Mesendoderm (in vitro differentiated cells): ENCODE results near the gene ALK.

Source experiments
- DNase-seq: peaks from one replicate; pipeline ENCODE4 v3.0.0; 2013
- H2AK5ac ChIP-seq: 2 replicates; pipeline ENCODE4 v1.6.1; 2013; ENCODE audit warnings: low read length, inconsistent platforms
- H2BK120ac ChIP-seq: 2 replicates; pipeline ENCODE4 v1.6.1; 2013; ENCODE audit warnings: low read depth, mild to moderate bottlenecking, low read length, moderate library complexity, mixed read lengths
- H2BK15ac ChIP-seq: replicated peaks from 2 replicates; pipeline ENCODE4 v1.6.1; 2013; ENCODE audit warnings: low read depth, mild to moderate bottlenecking, moderate library complexity
- H2BK5ac ChIP-seq: 2 replicates; pipeline ENCODE4 v1.6.1; 2013; ENCODE audit warnings: low read length, inconsistent platforms
- H3K18ac ChIP-seq: 2 replicates; pipeline ENCODE4 v1.6.1; 2013; ENCODE audit warnings: mild to moderate bottlenecking, low read length, mixed read lengths
- H3K23ac ChIP-seq: one replicate; pipeline ENCODE4 v1.6.1; 2013; ENCODE audit warnings: low read length
- H3K27ac ChIP-seq: 2 replicates; pipeline ENCODE4 v1.5.1; 2013; ENCODE audit warnings: low read depth, mild to moderate bottlenecking, inconsistent platforms, low read length, moderate library complexity
- H3K27me3 ChIP-seq: 2 replicates; pipeline ENCODE4 v1.6.1; 2013; ENCODE audit warnings: low read length, control low read depth, mild to moderate bottlenecking, inconsistent platforms; ENCODE audit not compliant: insufficient read depth, poor library complexity
- H3K36me3 ChIP-seq: 2 replicates; pipeline ENCODE4 v1.6.1; 2013; ENCODE audit warnings: low read length, inconsistent platforms; ENCODE audit not compliant: control insufficient read depth, insufficient read depth
- H3K4ac ChIP-seq: one replicate; pipeline ENCODE4 v1.6.1; 2013; ENCODE audit warnings: low read depth, mild to moderate bottlenecking, low read length, moderate library complexity
- H3K4me1 ChIP-seq: 2 replicates; pipeline ENCODE4 v1.6.1; 2013; ENCODE audit warnings: low read depth, low read length, inconsistent platforms; ENCODE audit not compliant: control insufficient read depth
- H3K4me2 ChIP-seq: 2 replicates; pipeline ENCODE4 v1.6.1; 2013; ENCODE audit warnings: low read length
- H3K4me3 ChIP-seq: 2 replicates; pipeline ENCODE4 v1.5.1; 2013; ENCODE audit warnings: mild to moderate bottlenecking, low read length
- H3K56ac ChIP-seq: one replicate; pipeline ENCODE4 v1.6.1; 2013; ENCODE audit warnings: low read length
- H3K79me1 ChIP-seq: 2 replicates; pipeline ENCODE4 v1.6.1; 2013; ENCODE audit warnings: low read length, inconsistent platforms
- H3K79me2 ChIP-seq: 2 replicates; pipeline ENCODE4 v1.6.1; 2013; ENCODE audit warnings: mild to moderate bottlenecking, low read length; ENCODE audit not compliant: control insufficient read depth, insufficient read depth
- H3K9ac ChIP-seq: 2 replicates; pipeline ENCODE4 v1.6.1; 2013; ENCODE audit warnings: low read length, inconsistent platforms
- H4K5ac ChIP-seq: one replicate; pipeline ENCODE4 v1.6.1; 2013; ENCODE audit warnings: low read length
- H4K8ac ChIP-seq: one replicate; pipeline ENCODE4 v1.6.1; 2013; ENCODE audit warnings: low read depth, mild to moderate bottlenecking, control low read depth, low read length, moderate library complexity
- WGBS: extraction: QIAGEN DNeasy Blood & Tissue Kit; methylation state at CpG from one replicate; pipeline ENCODE4 v1.1.7; 2013; ENCODE audit warnings: low lambda C conversion rate, missing lambda C conversion rate; ENCODE audit not compliant: insufficient coverage; ENCODE audit errors: extremely low coverage; 5-methylcytosine and 5-hydroxymethylcytosine counted together

ALK gene

DNA sequence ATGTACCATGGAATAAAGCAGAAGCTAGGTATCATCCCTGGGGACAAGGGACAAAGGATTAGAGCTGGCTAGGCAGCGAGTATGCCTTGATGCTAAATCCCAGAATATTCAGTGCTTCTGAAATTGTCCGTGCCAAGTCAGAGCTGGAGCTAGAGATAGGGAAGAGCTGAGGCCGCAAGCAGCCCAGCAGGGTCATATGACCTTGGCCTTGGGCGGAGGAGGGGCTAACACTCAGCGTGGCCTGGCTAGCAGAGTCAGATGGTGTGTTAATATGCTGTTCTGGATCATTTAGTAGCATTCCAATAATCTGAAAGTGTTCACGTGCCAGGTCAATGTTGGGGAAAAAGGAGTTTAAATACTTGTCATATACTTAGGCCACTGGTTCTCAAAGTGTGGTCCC is 431.3 kb downstream of the ALK start:
- Histone ChIP-seq H3K18ac (no peak overlapping the region), H2BK5ac (no peak overlapping the region), H3K27ac (no peak overlapping the region), H3K36me3 (no peaks in the 10 kb centered on the region), H3K4me3 (no peak overlapping the region), H3K9ac (no peak overlapping the region), H3K79me1 (no peaks in the 10 kb centered on the region), H3K4me2 (no peak overlapping the region), H4K8ac (no peak overlapping the region), H2BK120ac (no peak overlapping the region), H3K23ac (no peak overlapping the region), H2BK15ac (no peak overlapping the region), H3K56ac (no peak overlapping the region), H4K5ac (no peak overlapping the region), H3K27me3 (no peaks in the 10 kb centered on the region), H2AK5ac (no peak overlapping the region), H3K4me1 (no peaks in the 10 kb centered on the region), H3K4ac (no peak overlapping the region), H3K79me2 (no peaks in the 10 kb centered on the region)
- DNase-seq: no peak
- WGBS: no CpG with 5 or more reads among the region's 6 CpGs

DNA sequence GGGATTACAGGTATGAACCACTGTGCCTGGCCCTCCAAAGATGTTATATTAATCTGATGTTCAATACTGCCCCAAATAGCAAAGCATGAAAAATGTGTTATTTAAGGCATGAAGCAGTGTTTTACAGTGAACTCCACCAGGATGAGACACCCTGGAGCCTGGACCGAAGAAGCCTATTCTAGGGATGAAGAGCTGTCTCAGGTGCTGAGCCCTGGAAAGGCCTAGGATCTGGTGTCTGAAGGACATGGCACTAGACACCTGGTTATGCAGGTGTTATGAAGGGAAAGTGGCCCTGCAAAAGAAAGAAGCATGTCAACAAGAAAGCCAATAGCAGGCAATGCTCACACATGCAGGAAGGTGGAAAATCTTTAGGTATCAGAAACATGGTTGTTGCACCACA is 431.8 kb downstream of the ALK start:
- H3K27me3 ChIP-seq: no peaks in the 10 kb centered on the region

DNA sequence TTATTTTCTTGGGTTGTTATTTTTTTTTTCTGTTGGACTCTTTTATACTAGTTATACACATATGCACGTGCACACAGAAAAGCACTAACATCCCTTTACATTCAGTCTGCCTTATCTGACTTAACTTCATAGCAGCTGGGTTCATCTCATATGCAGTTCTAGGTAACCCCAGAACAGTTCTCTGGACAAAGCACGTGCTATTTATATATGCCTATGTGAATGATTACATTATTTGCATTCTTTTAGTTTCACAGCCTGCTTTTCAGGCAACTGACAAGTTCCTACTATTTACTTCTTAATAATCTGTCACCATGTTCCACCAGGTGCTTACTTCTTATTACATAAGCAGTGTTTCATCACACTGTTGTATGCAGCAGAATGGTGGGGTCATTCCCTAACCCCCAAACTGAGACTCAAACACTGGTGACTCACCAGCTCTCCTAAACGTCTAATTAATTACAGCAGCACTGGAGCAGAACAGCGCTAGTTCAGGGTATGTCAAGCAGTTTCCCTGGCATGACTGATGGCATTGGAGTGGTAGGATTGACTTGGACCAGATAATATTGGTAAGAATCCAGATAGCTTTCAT is 433.3 kb downstream of the ALK start:
- Histone ChIP-seq H4K5ac (no peak overlapping the region), H3K36me3 (no peaks in the 10 kb centered on the region), H2BK15ac (no peak overlapping the region), H3K4ac (no peak overlapping the region), H3K4me1 (no peaks in the 10 kb centered on the region), H4K8ac (no peak overlapping the region), H2AK5ac (no peak overlapping the region), H3K18ac (no peak overlapping the region), H3K27ac (no peak overlapping the region), H3K4me3 (no peak overlapping the region), H3K79me1 (no peaks in the 10 kb centered on the region), H3K79me2 (no peaks in the 10 kb centered on the region), H3K56ac (no peak overlapping the region), H2BK5ac (no peak overlapping the region), H3K9ac (no peak overlapping the region), H3K4me2 (no peak overlapping the region), H3K23ac (no peak overlapping the region), H2BK120ac (no peak overlapping the region), H3K27me3 (no peaks in the 10 kb centered on the region)
- WGBS: no CpG with 5 or more reads among the region's 4 CpGs
- DNase-seq: no peak

More for the DNA sequence above, 431.8 kb downstream of the ALK start:
- no peaks in the 10 kb centered on the region for H3K79me2 ChIP-seq
- no peak for DNase-seq
- H3K79me1 ChIP-seq: no peaks in the 10 kb centered on the region
- H3K18ac ChIP-seq: no peak overlapping the region
- no peak overlapping the region for H3K9ac ChIP-seq
- H3K4me1 ChIP-seq: no peaks in the 10 kb centered on the region
- H3K36me3 ChIP-seq: no peaks in the 10 kb centered on the region
- no peak overlapping the region for H2BK15ac ChIP-seq
- H2BK5ac ChIP-seq: no peak overlapping the region
- WGBS: no CpG with 5 or more reads among the region's 1 CpG
- no peak overlapping the region for H3K4ac ChIP-seq
- H2AK5ac ChIP-seq: no peak overlapping the region
- no peak overlapping the region for H4K5ac ChIP-seq
- H3K4me2 ChIP-seq: no peak overlapping the region
- H3K27ac ChIP-seq: no peak overlapping the region
- no peak overlapping the region for H4K8ac ChIP-seq
- H3K23ac ChIP-seq: no peak overlapping the region
- H3K4me3 ChIP-seq: no peak overlapping the region
- H2BK120ac ChIP-seq: no peak overlapping the region
- H3K56ac ChIP-seq: no peak overlapping the region

DNA sequence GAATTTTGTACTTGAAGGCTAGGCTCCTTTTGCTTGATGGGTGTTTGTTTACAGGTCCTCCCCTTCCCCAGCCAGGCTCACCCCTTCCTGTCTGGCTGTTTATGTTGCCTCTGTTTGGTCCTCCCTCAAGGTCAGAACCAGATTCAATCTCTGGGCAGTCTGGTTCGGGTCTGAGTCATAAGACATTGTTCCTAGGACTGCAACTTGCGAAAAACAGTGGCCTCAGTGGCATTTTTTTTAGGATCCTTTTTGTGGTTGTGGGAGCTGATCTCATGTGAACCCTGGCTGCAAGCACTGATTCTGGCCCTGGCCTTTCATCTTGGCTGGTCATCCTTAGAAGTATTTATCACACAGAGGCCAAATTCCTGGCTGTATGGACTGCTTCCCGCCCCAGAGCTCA is 435.8 kb downstream of the ALK start:
- peak; percentile 24 for DNase-seq
- no peak overlapping the region for H3K23ac ChIP-seq
- H2BK15ac ChIP-seq: no peak overlapping the region
- WGBS: no CpG with 5 or more reads among the region's 3 CpGs
- no peak overlapping the region for H3K4ac ChIP-seq
- H3K56ac ChIP-seq: no peak overlapping the region
- no peaks in the 10 kb centered on the region for H3K4me1 ChIP-seq
- no peak overlapping the region for H3K18ac ChIP-seq
- H3K79me2 ChIP-seq: no peaks in the 10 kb centered on the region
- no peaks in the 10 kb centered on the region for H3K79me1 ChIP-seq
- H3K36me3 ChIP-seq: no peaks in the 10 kb centered on the region
- H2BK120ac ChIP-seq: no peak overlapping the region
- H3K4me2 ChIP-seq: no peak overlapping the region
- no peak overlapping the region for H2AK5ac ChIP-seq
- no peak overlapping the region for H3K9ac ChIP-seq
- H2BK5ac ChIP-seq: no peak overlapping the region
- no peak overlapping the region for H4K8ac ChIP-seq
- H4K5ac ChIP-seq: no peak overlapping the region
- H3K27me3 ChIP-seq: no peaks in the 10 kb centered on the region
- H3K27ac ChIP-seq: no peak overlapping the region
- H3K4me3 ChIP-seq: no peak overlapping the region

DNA sequence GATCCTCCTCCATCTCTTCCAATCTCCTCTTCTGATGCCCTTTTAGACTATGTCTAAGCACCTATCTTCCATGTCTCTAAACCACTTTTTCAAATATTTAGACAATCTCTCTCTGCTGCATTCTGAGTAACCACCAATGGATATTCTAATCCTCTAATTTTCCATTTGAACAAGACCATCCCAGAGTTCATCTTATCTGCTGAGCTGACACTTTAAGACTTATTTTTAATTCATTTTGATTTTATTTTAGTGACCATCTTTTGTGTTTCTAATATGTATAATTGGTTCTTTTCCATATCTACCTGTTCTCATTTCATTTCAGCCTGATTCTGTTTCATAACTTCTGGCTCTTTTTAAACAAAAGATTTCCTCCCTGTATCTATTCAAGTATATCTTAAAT is 436.3 kb downstream of the ALK start:
- DNase-seq: no peak
- Histone ChIP-seq H2AK5ac (no peak overlapping the region), H2BK15ac (no peak overlapping the region), H3K4me2 (no peak overlapping the region), H3K27ac (no peak overlapping the region), H4K8ac (no peak overlapping the region), H4K5ac (no peak overlapping the region), H3K36me3 (no peaks in the 10 kb centered on the region), H3K79me2 (no peaks in the 10 kb centered on the region), H2BK120ac (no peak overlapping the region), H3K23ac (no peak overlapping the region), H3K4me1 (no peaks in the 10 kb centered on the region), H3K56ac (no peak overlapping the region), H3K18ac (no peak overlapping the region), H2BK5ac (no peak overlapping the region), H3K4me3 (no peak overlapping the region), H3K79me1 (no peaks in the 10 kb centered on the region), H3K4ac (no peak overlapping the region), H3K9ac (no peak overlapping the region), H3K27me3 (no peaks in the 10 kb centered on the region)

DNA sequence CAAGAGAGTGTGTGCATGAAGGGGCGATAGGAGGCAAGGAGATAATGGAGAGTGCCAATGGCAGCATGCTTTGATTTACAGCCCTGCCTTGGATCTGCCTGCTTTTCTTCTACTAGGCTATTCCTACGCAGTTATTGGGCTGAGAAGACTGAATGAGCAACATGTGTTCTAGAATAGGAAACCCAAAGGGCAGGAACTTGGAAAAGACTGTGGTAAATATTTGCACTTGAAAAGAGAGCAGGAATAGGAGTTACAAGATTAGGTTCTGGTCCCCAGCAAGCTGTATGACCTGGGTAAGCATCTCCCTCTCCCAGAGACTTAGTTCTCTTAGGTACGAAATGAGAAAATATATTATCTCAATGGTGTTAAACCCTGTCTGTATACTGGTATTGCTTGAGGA is 438.5 kb downstream of the ALK start:
- H4K8ac ChIP-seq: no peak overlapping the region
- no peak overlapping the region for H2AK5ac ChIP-seq
- no peak overlapping the region for H3K4me2 ChIP-seq
- H3K56ac ChIP-seq: no peak overlapping the region
- no peak overlapping the region for H3K9ac ChIP-seq
- no peak overlapping the region for H2BK15ac ChIP-seq
- no peak overlapping the region for H3K4ac ChIP-seq
- no peak overlapping the region for H2BK5ac ChIP-seq
- H3K79me2 ChIP-seq: no peaks in the 10 kb centered on the region
- no CpG with 5 or more reads among the region's 3 CpGs for WGBS
- no peaks in the 10 kb centered on the region for H3K36me3 ChIP-seq
- H3K18ac ChIP-seq: no peak overlapping the region
- no peaks in the 10 kb centered on the region for H3K27me3 ChIP-seq
- H3K23ac ChIP-seq: no peak overlapping the region
- no peak overlapping the region for H4K5ac ChIP-seq
- DNase-seq: no peak
- H3K4me3 ChIP-seq: no peak overlapping the region
- no peaks in the 10 kb centered on the region for H3K79me1 ChIP-seq
- H3K27ac ChIP-seq: no peak overlapping the region
- no peaks in the 10 kb centered on the region for H3K4me1 ChIP-seq
- H2BK120ac ChIP-seq: no peak overlapping the region
